Osteocyte (in vitro differentiated cells): Measurements from ENCODE around the gene SF3B5. TPM values are rescaled to one million over a fixed set of nuclear protein-coding genes. Genes with fewer than 3 reads are reported as not detected.

Experiments
- DNase-seq: peaks from one replicate; pipeline ENCODE4 v3.0.0; 2021; ENCODE audit warnings: mixed read lengths; ENCODE audit not compliant: unreplicated experiment; ENCODE audit errors: extremely low spot score
- H3K27ac Mint-ChIP-seq: one replicate; pipeline ENCODE4 v1.8.0; 2021; ENCODE audit warnings: mild to moderate bottlenecking, mixed read lengths; ENCODE audit not compliant: unreplicated experiment
- H3K27me3 Mint-ChIP-seq: one replicate; pipeline ENCODE4 v1.8.0; 2021; ENCODE audit warnings: mixed read lengths; ENCODE audit not compliant: unreplicated experiment
- H3K36me3 Mint-ChIP-seq: one replicate; pipeline ENCODE4 v1.8.0; 2021; ENCODE audit warnings: mixed read lengths; ENCODE audit not compliant: unreplicated experiment
- H3K4me1 Mint-ChIP-seq: one replicate; pipeline ENCODE4 v1.8.0; 2021; ENCODE audit warnings: mixed read lengths; ENCODE audit not compliant: unreplicated experiment
- H3K4me3 Mint-ChIP-seq: one replicate; pipeline ENCODE4 v1.8.0; 2021; ENCODE audit warnings: mild to moderate bottlenecking, moderate library complexity, mixed read lengths; ENCODE audit not compliant: unreplicated experiment
- H3K9me3 Mint-ChIP-seq: one replicate; pipeline ENCODE4 v1.8.0; 2021; ENCODE audit warnings: mixed read lengths; ENCODE audit not compliant: unreplicated experiment
- CTCF ChIP-seq: fragments of 200-600 bp; sonication (generic); IDR thresholded peaks from 2 replicates; pipeline ENCODE4 v1.5.0; 2021; ENCODE audit warnings: antibody characterized with exemption, mild to moderate bottlenecking, moderate library complexity
- total RNA-seq: library from RNA; stranded (reverse); gene quantifications from 2 replicates; pipeline ENCODE4 v1.2.1, GENCODE V29; 2021

Gene SF3B5
- total RNA-seq, 1 donor from 2014 or later = 134 TPM

GRCh38 chr6:144103026-144103563, 7.7 kb upstream of the SF3B5 start:
- no peak for DNase-seq
- H3K9me3 Mint-ChIP-seq = no peaks in the 10 kb centered on the region
- peaks cover 2% of the 10 kb centered on the region for H3K4me1 Mint-ChIP-seq
- H3K27ac Mint-ChIP-seq = no peak overlapping the region
- no peaks in the 10 kb centered on the region for H3K36me3 Mint-ChIP-seq
- H3K27me3 Mint-ChIP-seq = peaks cover 15% of the 10 kb centered on the region
- no peak for TF ChIP-seq CTCF
- H3K4me3 Mint-ChIP-seq = no peak overlapping the region

DNA sequence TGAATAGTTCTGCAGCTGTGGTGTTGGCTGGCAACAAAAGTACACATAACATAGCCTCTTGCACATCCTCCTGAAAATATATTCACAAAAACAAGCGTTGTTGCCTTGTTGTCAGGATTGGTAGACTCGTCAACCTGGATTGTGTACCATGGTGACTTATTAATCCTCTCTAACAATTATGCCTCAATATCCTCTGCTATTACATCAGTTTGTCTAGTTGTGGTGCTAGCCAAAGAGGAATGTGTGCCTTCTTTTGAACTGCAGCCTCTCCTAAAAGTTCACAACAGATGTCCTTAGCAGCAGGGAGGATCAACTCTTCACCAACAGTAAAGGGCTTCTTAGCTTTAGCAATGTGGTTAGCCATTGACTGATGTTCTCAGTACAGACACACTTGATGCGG, 3.6 kb upstream of the SF3B5 start:
- no peak for DNase-seq
- no peak for TF ChIP-seq CTCF
- H3K9me3 Mint-ChIP-seq = no peaks in the 10 kb centered on the region
- no peak overlapping the region for H3K27ac Mint-ChIP-seq
- H3K36me3 Mint-ChIP-seq = no peaks in the 10 kb centered on the region
- H3K4me3 Mint-ChIP-seq = no peak overlapping the region
- peaks cover 15% of the 10 kb centered on the region for H3K4me1 Mint-ChIP-seq
- peaks cover 15% of the 10 kb centered on the region for H3K27me3 Mint-ChIP-seq

DNA sequence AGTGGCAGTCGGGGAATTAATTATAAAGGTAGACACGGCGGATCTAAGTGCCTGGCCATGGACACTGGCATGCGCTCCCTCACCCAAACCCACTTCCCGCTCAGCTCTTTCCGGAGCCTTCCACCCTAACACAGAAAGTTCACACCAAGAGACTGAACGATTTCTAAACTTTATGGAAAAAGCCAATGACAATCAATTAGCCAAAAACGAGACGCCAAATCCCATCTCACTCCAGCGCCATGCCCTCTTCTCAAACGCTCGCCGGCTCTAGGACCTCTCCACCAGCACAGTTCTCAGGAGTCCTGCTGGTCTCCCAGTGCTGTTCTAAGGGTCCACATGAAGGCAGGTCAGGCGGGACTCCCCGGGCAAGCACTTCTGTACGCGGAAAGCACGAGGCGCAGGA, 641 bp downstream of the SF3B5 start:
- Mint-ChIP-seq H3K4me1 (peaks cover 21% of the 10 kb centered on the region), H3K27me3 (no peaks in the 10 kb centered on the region), H3K27ac (peak overlapping the region; percentile 98), H3K9me3 (no peaks in the 10 kb centered on the region), H3K36me3 (no peaks in the 10 kb centered on the region), H3K4me3 (peak overlapping the region; percentile 93)
- no peak for TF ChIP-seq CTCF
- DNase-seq = no peak

GRCh38 chr6:144093658-144094057, 1.7 kb downstream of the SF3B5 start:
- TF ChIP-seq CTCF = no peak
- Mint-ChIP-seq H3K4me1 (peaks cover 21% of the 10 kb centered on the region), H3K36me3 (no peaks in the 10 kb centered on the region), H3K27me3 (no peaks in the 10 kb centered on the region), H3K9me3 (no peaks in the 10 kb centered on the region), H3K4me3 (peak overlapping the region; percentile 93), H3K27ac (no peak overlapping the region)
- DNase-seq = no peak

- Mint-ChIP-seq H3K9me3 (no peaks in the 10 kb centered on the region), H3K4me3 (peak overlapping the region; percentile 53), H3K36me3 (no peaks in the 10 kb centered on the region), H3K27me3 (no peaks in the 10 kb centered on the region), H3K4me1 (peaks cover 21% of the 10 kb centered on the region), H3K27ac (no peak overlapping the region)
- no peak for TF ChIP-seq CTCF
- DNase-seq = no peak
Measured at GRCh38 chr6:144093236-144093635, 2.1 kb downstream of the SF3B5 start.
